GM12878 (cell line): ENCODE data around the gene ATP2B1. TPM values are rescaled to one million over a fixed set of nuclear protein-coding genes. Genes with fewer than 3 reads are reported as not detected.

Experiments used
- ATAC-seq: fragments of 200-7000 bp; cut with Tn5 transposase; 3 replicates; pipeline ENCODE4 v1.9.1; 2020; ENCODE audit warnings: mild to moderate bottlenecking, moderate library complexity
- BruUV-seq: library from RNA; stranded (reverse); fragments of 400-500 nt; replicated peaks from 2 replicates; lab custom pipeline; 2021; lab: Mats Ljungman, UMichigan
- CTCF ChIA-PET: fragments of 300-600 bp; sonication (Branson Sonifier 250); formaldehyde crosslinking; extraction: SDS; loops from one replicate; lab custom pipeline; 2021; ENCODE audit warnings: inconsistent platforms; lab: Yijun Ruan, JAX
- POLR2A ChIA-PET: fragments of 350-600 bp; formaldehyde crosslinking; extraction: SDS; loops from one replicate; lab custom pipeline; 2021; ENCODE audit warnings: inconsistent platforms; lab: Charles Lee
- RAD21 ChIA-PET: fragments of 300-600 bp; sonication (Branson Sonifier 250); formaldehyde crosslinking; loops from one replicate; lab custom pipeline; 2023; ENCODE audit warnings: antibody characterized with exemption; ENCODE audit not compliant: unreplicated experiment; lab: Charles Lee
- SMC1A ChIA-PET: fragments of 300-600 bp; sonication (Branson Sonifier 250); formaldehyde crosslinking; loops from one replicate; lab custom pipeline; 2023; ENCODE audit not compliant: unreplicated experiment, uncharacterized antibody; lab: Charles Lee
- DNase-seq: peaks from one replicate; pipeline ENCODE4 v3.0.0-alpha.2; 2011; ENCODE audit warnings: low read depth, low spot score
- FAIRE-seq: peaks from 3 replicates; lab custom pipeline; 2011; peaks lifted over from hg19 to GRCh38; lab: Jason Lieb, UNC
- H2AFZ ChIP-seq: 2 replicates; pipeline ENCODE4 v1.6.0; 2011; ENCODE audit warnings: low read depth, low read length, control low read depth; ENCODE audit not compliant: control insufficient read depth
- H3K27ac ChIP-seq: 2 replicates; pipeline ENCODE4 v1.5.1; 2011; ENCODE audit warnings: control low read depth; ENCODE audit not compliant: control insufficient read depth, insufficient read depth
- H3K27me3 ChIP-seq, 2 experiments: replicated peaks in 1 of 2; 2 replicates each; pipeline versions ENCODE4 v1.6.0 to v1.6.1; 2011; ENCODE audit warnings: low read length in 1 of 2; ENCODE audit not compliant: control insufficient read depth in 2 of 2, insufficient read depth in 2 of 2
- H3K36me3 ChIP-seq, 2 experiments: 2 replicates each; pipeline ENCODE4 v1.5.1; 2011; ENCODE audit warnings: low read length in 1 of 2; ENCODE audit not compliant: control insufficient read depth in 2 of 2, insufficient read depth in 2 of 2
- H3K4me1 ChIP-seq: 2 replicates; pipeline ENCODE4 v1.6.1; 2011; ENCODE audit warnings: mild to moderate bottlenecking, low read length, moderate library complexity, mixed read lengths; ENCODE audit not compliant: control insufficient read depth, insufficient read depth
- H3K4me2 ChIP-seq: 2 replicates; pipeline ENCODE4 v1.6.0; 2011; ENCODE audit warnings: control low read depth; ENCODE audit not compliant: control insufficient read depth, insufficient read depth
- H3K4me3 ChIP-seq: fragments of 200-600 bp; sonication (generic); 2 replicates; pipeline ENCODE4 v1.5.1; 2016
- H3K79me2 ChIP-seq: 2 replicates; pipeline ENCODE4 v1.6.0; 2011; ENCODE audit warnings: low read length; ENCODE audit not compliant: control insufficient read depth, insufficient read depth
- H3K9ac ChIP-seq: 2 replicates; pipeline ENCODE4 v1.8.0; 2011; ENCODE audit warnings: low read length, control low read depth, mixed read lengths; ENCODE audit not compliant: control insufficient read depth, insufficient read depth
- H3K9me3 ChIP-seq: replicated peaks from 3 replicates; pipeline ENCODE4 v1.5.1; 2011; ENCODE audit warnings: mild to moderate bottlenecking, low read length; ENCODE audit not compliant: control insufficient read depth, insufficient read depth
- H4K20me1 ChIP-seq: 2 replicates; pipeline ENCODE4 v1.6.0; 2011; ENCODE audit not compliant: control insufficient read depth, insufficient read depth
- CREB1 ChIP-seq: IDR thresholded peaks from 2 replicates; pipeline ENCODE4 v1.6.1; 2012; ENCODE audit warnings: low read depth, mild to moderate bottlenecking, inconsistent platforms
- KDM1A ChIP-seq: fragments of 200-600 bp; sonication (generic); IDR thresholded peaks from 2 replicates; pipeline ENCODE4 v1.6.1; 2016; ENCODE audit warnings: borderline replicate concordance
- RELA ChIP-seq: fragments of 450-650 bp; IDR thresholded peaks from 2 replicates; pipeline ENCODE4 v1.8.0; 2014; ENCODE audit warnings: borderline replicate concordance; ENCODE audit not compliant: partially characterized antibody
- SMAD1 ChIP-seq: fragments of 450-650 bp; IDR thresholded peaks from 2 replicates; pipeline ENCODE4 v1.6.1; 2018; ENCODE audit warnings: mild to moderate bottlenecking, low read depth; ENCODE audit not compliant: partially characterized antibody
- WGBS: methylation state at CpG from one replicate; pipeline ENCODE4 v1.1.6; 2016; ENCODE audit warnings: low lambda C conversion rate; ENCODE audit not compliant: insufficient replicate concordance, insufficient coverage; ENCODE audit errors: missing lambda C conversion rate; 5-methylcytosine and 5-hydroxymethylcytosine counted together
- in situ Hi-C: fragments of 300-500 bp; cut with MboI; formaldehyde crosslinking; loops from 9 replicates; pipeline ENCODE4 v1.14.3; 2018; ENCODE audit warnings: mixed read lengths
- intact Hi-C: fragments of 100-400 bp; cut with micrococcal nuclease; formaldehyde crosslinking; loops from one replicate; pipeline ENCODE4 v1.14.2; 2022; ENCODE audit not compliant: unreplicated experiment
- polyA plus RNA-seq, 11 experiments: library from polyadenylated mRNA; depleted of rRNA in 4 of 11; unstranded in 6 of 11; stranded (reverse) in 5 of 11; fragments of >200 nt; fragmentation: Nextera tagmentation in 4 of 11; fragmentation: Illumina TruSeq in 1 of 11; extraction: Ambion mirVana in 4 of 11; extraction: Trizol in 1 of 11; gene quantifications; 1 replicate in 1 of 11; 2 replicates in 10 of 11; pipeline versions ENCODE4 v1.2.1 to v1.2.3, GENCODE V29; 2011 to 2016; ENCODE audit warnings: inconsistent platforms in 2 of 11, missing spikeins in 2 of 11, low read depth in 1 of 11
- total RNA-seq, 4 experiments: library from RNA; depleted of rRNA in 3 of 4; stranded (reverse); fragments of >200 nt in 3 of 4; fragmentation: Illumina TruSeq in 1 of 4; extraction: Trizol in 1 of 4; gene quantifications; 2 replicates each; pipeline versions ENCODE4 v1.2.1 to v1.2.3, GENCODE V29; 2013 to 2021
- TF ChIP-seq, protein P1 (sequence below): fragments of 450-650 bp; IDR thresholded peaks from 2 replicates; pipeline ENCODE4 v1.6.1; 2016; ENCODE audit warnings: mild to moderate bottlenecking

The ATP2B1 gene
- total and polyA plus RNA-seq, 10 of the 15 experiments (the other 5 are each of a cell fraction or from before 2014, with no cell fraction given), result 15.9 to 67.8 (median 48.5) TPM

DNA sequence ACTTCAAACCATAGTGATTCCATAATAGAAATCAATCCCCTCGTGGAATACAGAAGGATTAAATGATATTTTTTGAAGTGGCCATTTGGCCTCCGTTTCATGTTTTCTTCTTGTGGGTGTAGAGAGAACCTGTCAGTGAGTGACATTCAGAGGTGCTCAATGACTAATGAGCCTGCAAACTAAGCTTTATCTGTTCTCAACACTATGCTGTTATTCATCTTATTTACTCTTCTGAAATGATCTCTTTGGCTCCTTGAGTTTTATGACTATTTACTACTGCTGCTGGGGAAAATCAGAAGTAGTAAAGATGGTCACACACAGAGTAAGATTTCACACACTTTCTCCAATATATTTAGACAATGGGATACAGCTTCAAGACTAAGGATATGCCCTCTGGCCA lies 30.4 kb downstream of the ATP2B1 start:
- Histone ChIP-seq H4K20me1 (no peaks in the 10 kb centered on the region), H2AFZ (no peak overlapping the region), H3K36me3 (peaks cover 1 to 4% of the 10 kb centered on the region in 2 experiments; a peak in 2 of 4 replicates), H3K4me3 (no peak overlapping the region), H3K4me1 (peaks cover 4% of the 10 kb centered on the region; the same call in 1 of the 2 replicates), H3K79me2 (peaks cover 86% of the 10 kb centered on the region), H3K27me3 (no peaks in the 10 kb centered on the region), H3K27ac (no peak overlapping the region), H3K9me3 (peaks cover 18% of the 10 kb centered on the region), H3K4me2 (no peak overlapping the region; the same call in 1 of the 2 replicates)
- BruUV-seq, result no TSS peak
- ATAC-seq, result peak; percentile 46
- SMC1A ChIA-PET, result interaction anchor here (0.6 to 1.8 kb wide), 6 partner anchors 9 to 29 kb away, joined by 3 to 9 read pairs (median 5); no protein-coding TSS in a partner anchor
- intact Hi-C loops, result no loop called here
- 43% methylated on average over 2 of the region's 2 CpGs for WGBS
- in situ Hi-C loops, result no loop called here
- CTCF ChIA-PET, result interaction anchor here (0.9 to 2.1 kb wide), 4 partner anchors 10 to 135 kb away, joined by 3 to 6 read pairs (median 4); no protein-coding TSS in a partner anchor
- no peak for DNase-seq
- POLR2A ChIA-PET, result interaction anchor here (1.0 to 1.6 kb wide), 4 partner anchors 9 to 31 kb away, joined by 3 to 7 read pairs (median 4); no protein-coding TSS in a partner anchor
- TF ChIP-seq SMAD1, result no peak
- TF ChIP-seq, protein P1, sequence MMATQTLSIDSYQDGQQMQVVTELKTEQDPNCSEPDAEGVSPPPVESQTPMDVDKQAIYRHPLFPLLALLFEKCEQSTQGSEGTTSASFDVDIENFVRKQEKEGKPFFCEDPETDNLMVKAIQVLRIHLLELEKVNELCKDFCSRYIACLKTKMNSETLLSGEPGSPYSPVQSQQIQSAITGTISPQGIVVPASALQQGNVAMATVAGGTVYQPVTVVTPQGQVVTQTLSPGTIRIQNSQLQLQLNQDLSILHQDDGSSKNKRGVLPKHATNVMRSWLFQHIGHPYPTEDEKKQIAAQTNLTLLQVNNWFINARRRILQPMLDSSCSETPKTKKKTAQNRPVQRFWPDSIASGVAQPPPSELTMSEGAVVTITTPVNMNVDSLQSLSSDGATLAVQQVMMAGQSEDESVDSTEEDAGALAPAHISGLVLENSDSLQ, result peak; percentile 31; the same call in 1 of the 2 replicates
- TF ChIP-seq, all 136 proteins: peak for 1
- RAD21 ChIA-PET, result interaction anchor here (0.7 to 1.0 kb wide), 3 partner anchors 15 to 89 kb away, joined by 3 read pairs; no protein-coding TSS in a partner anchor
- peak; percentile 62 for FAIRE-seq
- H3K9ac ChIP-seq, result no peak overlapping the region

DNA sequence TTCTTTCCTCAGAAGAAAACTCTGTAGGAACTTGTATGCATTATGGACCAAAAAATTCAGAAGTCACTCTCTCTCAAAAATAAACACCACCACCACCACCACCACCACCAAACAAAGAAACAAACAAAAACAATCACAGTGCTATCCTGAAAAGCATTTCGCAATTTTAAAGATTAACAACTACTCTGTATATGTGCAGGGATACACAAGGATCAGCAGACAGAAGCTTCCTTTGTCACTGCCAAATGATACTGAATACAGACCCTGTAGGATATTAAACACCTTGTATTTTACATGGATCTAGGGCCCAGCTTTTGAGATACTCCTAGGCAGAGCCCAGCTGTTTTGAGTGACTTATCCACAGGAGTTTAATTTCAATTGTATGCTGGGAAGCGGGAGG lies 31.7 kb downstream of the ATP2B1 start:
- FAIRE-seq, result no peak

More for the DNA sequence above, 31.7 kb downstream of the ATP2B1 start:
- intact Hi-C loops, result no loop called here
- H2AFZ ChIP-seq, result no peak overlapping the region
- BruUV-seq, result no TSS peak
- ATAC-seq (no peak; the same call in 2 of the 3 replicates), DNase-seq (no peak)
- H3K27me3 ChIP-seq, result no peaks in the 10 kb centered on the region
- H3K9me3 ChIP-seq, result peaks cover 7% of the 10 kb centered on the region; the same call in 2 of the 3 replicates
- H3K9ac ChIP-seq, result no peak overlapping the region
- 95% methylated on average over 2 of the region's 2 CpGs for WGBS
- ChIA-PET RAD21 (interaction anchor here (0.7 to 1.3 kb wide), 4 partner anchors 13 to 80 kb away, joined by 3 to 6 read pairs (median 3); no protein-coding TSS in a partner anchor), CTCF (interaction anchor here (1.2 to 2.2 kb wide), 4 partner anchors 9 to 30 kb away, joined by 3 to 10 read pairs (median 4); no protein-coding TSS in a partner anchor), POLR2A (interaction anchor here (0.6 kb wide), 1 partner anchor 8 kb away, joined by 3 read pairs; no protein-coding TSS in a partner anchor)
- no peak overlapping the region for H3K4me2 ChIP-seq
- in situ Hi-C loops, result no loop called here
- no peaks in the 10 kb centered on the region for H4K20me1 ChIP-seq
- H3K4me3 ChIP-seq, result no peak overlapping the region
- H3K36me3 ChIP-seq, result peaks cover 0 to 4% of the 10 kb centered on the region in 2 experiments; a peak in 1 of 4 replicates
- H3K4me1 ChIP-seq, result peaks cover 7% of the 10 kb centered on the region; the same call in 1 of the 2 replicates
- H3K79me2 ChIP-seq, result peaks cover 85% of the 10 kb centered on the region
- H3K27ac ChIP-seq, result no peak overlapping the region
- TF ChIP-seq KDM1A (no peak), CREB1 (no peak), RELA (no peak), SMAD1 (no peak)
- TF ChIP-seq, protein P1, result no peak
- TF ChIP-seq, all 136 proteins: peak for 0
- SMC1A ChIA-PET, result interaction anchor here (1.1 to 2.2 kb wide), 4 partner anchors 14 to 27 kb away, joined by 3 to 5 read pairs (median 4); no protein-coding TSS in a partner anchor
